DOHH2 (cell line): ENCODE measurements around the gene SAMD8.

Source experiments
- EZH2phosphoT487 ChIP-seq: fragments of 200-600 bp; sonication (generic); IDR thresholded peaks from 2 replicates; pipeline ENCODE4 v1.6.1; 2017; ENCODE audit warnings: borderline replicate concordance, mild to moderate bottlenecking, antibody characterized with exemption, low read length, moderate library complexity, mixed read lengths
- TF ChIP-seq, protein P1 (sequence below): fragments of 200-600 bp; sonication (generic); IDR thresholded peaks from one replicate; pipeline ENCODE4 v1.5.1; 2014; ENCODE audit warnings: antibody characterized with exemption, mild to moderate bottlenecking, low read depth, low read length; ENCODE audit not compliant: poor library complexity, severe bottlenecking

DNA sequence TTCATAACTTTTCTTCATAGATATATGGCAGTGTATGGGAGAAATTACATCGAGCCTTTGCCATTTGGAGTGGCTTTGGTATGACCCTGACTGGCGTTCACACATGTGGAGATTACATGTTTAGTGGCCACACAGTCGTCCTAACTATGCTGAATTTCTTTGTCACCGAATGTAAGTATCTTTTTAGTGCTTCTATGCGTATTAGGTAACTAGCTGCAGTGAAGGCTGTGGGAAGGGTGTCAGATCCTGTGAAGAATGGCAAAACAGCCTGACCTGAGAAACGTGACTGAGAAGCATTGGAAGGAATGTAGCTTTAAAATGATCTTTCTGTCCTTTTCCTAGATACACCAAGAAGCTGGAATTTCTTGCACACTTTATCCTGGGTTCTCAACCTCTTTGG, 64.6 kb downstream of the SAMD8 start:
- TF ChIP-seq, protein P1, sequence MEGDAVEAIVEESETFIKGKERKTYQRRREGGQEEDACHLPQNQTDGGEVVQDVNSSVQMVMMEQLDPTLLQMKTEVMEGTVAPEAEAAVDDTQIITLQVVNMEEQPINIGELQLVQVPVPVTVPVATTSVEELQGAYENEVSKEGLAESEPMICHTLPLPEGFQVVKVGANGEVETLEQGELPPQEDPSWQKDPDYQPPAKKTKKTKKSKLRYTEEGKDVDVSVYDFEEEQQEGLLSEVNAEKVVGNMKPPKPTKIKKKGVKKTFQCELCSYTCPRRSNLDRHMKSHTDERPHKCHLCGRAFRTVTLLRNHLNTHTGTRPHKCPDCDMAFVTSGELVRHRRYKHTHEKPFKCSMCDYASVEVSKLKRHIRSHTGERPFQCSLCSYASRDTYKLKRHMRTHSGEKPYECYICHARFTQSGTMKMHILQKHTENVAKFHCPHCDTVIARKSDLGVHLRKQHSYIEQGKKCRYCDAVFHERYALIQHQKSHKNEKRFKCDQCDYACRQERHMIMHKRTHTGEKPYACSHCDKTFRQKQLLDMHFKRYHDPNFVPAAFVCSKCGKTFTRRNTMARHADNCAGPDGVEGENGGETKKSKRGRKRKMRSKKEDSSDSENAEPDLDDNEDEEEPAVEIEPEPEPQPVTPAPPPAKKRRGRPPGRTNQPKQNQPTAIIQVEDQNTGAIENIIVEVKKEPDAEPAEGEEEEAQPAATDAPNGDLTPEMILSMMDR, result no peak
- TF ChIP-seq EZH2phosphoT487, result no peak
